Upper lobe of right lung (tissue), 1 donor: ENCODE measurements around the gene IL31RA. TPM values are rescaled to one million over a fixed set of nuclear protein-coding genes. Genes with fewer than 3 reads are reported as not detected.

Experiments
- ATAC-seq: fragments of 200-7000 bp; cut with Tn5 transposase; one replicate; pipeline ENCODE4 v1.9.1; 2020; ENCODE audit warnings: mild to moderate bottlenecking, moderate library complexity
- DNase-seq: peaks from one replicate; pipeline ENCODE4 v3.0.0-alpha.2; 2020
- H3K27ac ChIP-seq: fragments of 200-600 bp; one replicate; pipeline ENCODE4 v1.8.0; 2022
- H3K27me3 ChIP-seq: fragments of 200-600 bp; one replicate; pipeline ENCODE4 v1.8.0; 2022; ENCODE audit warnings: mild to moderate bottlenecking
- H3K36me3 ChIP-seq: fragments of 200-600 bp; one replicate; pipeline ENCODE4 v1.8.0; 2022
- H3K4me1 ChIP-seq: fragments of 200-600 bp; one replicate; pipeline ENCODE4 v1.8.0; 2022
- H3K4me3 ChIP-seq: fragments of 200-600 bp; one replicate; pipeline ENCODE4 v1.8.0; 2022; ENCODE audit warnings: mild to moderate bottlenecking
- H3K9me3 ChIP-seq: fragments of 200-600 bp; one replicate; pipeline ENCODE4 v1.8.0; 2022
- intact Hi-C: fragments of 100-400 bp; cut with DNase I; formaldehyde crosslinking; loops from one replicate; pipeline ENCODE4 v1.11.0; 2022
- total RNA-seq: library from RNA; stranded (reverse); fragmentation: NEBNext Ultra II Directional; extraction: Animal tissue kit (Norgen Biotek cat#: 25700); gene quantifications from one replicate; pipeline ENCODE4 v1.2.1, GENCODE V29; 2021
- TF ChIP-seq, protein P1 (sequence below): fragments of 200-600 bp; IDR thresholded peaks from one replicate; pipeline ENCODE4 v1.8.0; 2022; ENCODE audit warnings: antibody characterized with exemption
- donor health status: DM: no; HTN: yes; CAD: no; lungs with severe emphysema.

The IL31RA gene
- total RNA-seq, 1 donor from 2014 or later, result 0.14 TPM

GRCh38 chr5:55888205-55888604 is 37.0 kb downstream of the IL31RA start:
- Histone ChIP-seq H3K27ac (no peak overlapping the region), H3K27me3 (no peaks in the 10 kb centered on the region), H3K9me3 (no peaks in the 10 kb centered on the region), H3K4me1 (no peaks in the 10 kb centered on the region), H3K4me3 (no peak overlapping the region), H3K36me3 (no peaks in the 10 kb centered on the region)
- TF ChIP-seq, protein P1, sequence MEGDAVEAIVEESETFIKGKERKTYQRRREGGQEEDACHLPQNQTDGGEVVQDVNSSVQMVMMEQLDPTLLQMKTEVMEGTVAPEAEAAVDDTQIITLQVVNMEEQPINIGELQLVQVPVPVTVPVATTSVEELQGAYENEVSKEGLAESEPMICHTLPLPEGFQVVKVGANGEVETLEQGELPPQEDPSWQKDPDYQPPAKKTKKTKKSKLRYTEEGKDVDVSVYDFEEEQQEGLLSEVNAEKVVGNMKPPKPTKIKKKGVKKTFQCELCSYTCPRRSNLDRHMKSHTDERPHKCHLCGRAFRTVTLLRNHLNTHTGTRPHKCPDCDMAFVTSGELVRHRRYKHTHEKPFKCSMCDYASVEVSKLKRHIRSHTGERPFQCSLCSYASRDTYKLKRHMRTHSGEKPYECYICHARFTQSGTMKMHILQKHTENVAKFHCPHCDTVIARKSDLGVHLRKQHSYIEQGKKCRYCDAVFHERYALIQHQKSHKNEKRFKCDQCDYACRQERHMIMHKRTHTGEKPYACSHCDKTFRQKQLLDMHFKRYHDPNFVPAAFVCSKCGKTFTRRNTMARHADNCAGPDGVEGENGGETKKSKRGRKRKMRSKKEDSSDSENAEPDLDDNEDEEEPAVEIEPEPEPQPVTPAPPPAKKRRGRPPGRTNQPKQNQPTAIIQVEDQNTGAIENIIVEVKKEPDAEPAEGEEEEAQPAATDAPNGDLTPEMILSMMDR, result no peak
- DNase-seq (no peak), ATAC-seq (no peak)
- intact Hi-C loops, result no loop called here

GRCh38 chr5:55892479-55892878 is 41.3 kb downstream of the IL31RA start:
- intact Hi-C loops, result no loop called here
- TF ChIP-seq, protein P1, result no peak

GRCh38 chr5:55894135-55894534 is 43.0 kb downstream of the IL31RA start:
- no peaks in the 10 kb centered on the region for H3K27me3 ChIP-seq
- TF ChIP-seq, protein P1, result no peak
- intact Hi-C loops, result no loop called here
- ATAC-seq, result no peak
- H3K27ac ChIP-seq, result no peak overlapping the region
- no peaks in the 10 kb centered on the region for H3K9me3 ChIP-seq
- no peaks in the 10 kb centered on the region for H3K36me3 ChIP-seq
- H3K4me1 ChIP-seq, result no peaks in the 10 kb centered on the region
- DNase-seq, result no peak
- no peak overlapping the region for H3K4me3 ChIP-seq

More at GRCh38 chr5:55892479-55892878, 41.3 kb downstream of the IL31RA start:
- Histone ChIP-seq H3K27ac (no peak overlapping the region), H3K4me1 (no peaks in the 10 kb centered on the region), H3K27me3 (no peaks in the 10 kb centered on the region), H3K36me3 (no peaks in the 10 kb centered on the region), H3K9me3 (no peaks in the 10 kb centered on the region), H3K4me3 (no peak overlapping the region)
- DNase-seq (no peak), ATAC-seq (no peak)

DNA sequence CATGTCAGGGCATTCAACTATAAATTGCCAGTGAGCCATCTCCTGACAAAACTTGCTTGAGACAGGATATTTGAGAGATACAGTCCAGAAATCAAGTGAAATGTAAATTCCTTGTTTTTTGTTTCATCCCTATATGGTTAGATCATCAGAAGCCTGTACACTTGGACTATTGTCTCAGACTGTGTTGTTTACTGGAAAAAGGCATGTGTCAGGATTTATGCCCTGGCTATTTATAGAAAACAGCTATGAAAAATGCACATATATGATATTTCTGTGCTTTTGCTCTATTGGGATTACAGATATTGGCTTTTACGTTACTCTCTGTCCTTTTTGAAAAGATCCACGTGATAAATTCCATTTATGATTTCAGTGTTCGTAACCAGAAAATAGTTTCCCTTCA is 44.2 kb downstream of the IL31RA start:
- Histone ChIP-seq H3K36me3 (no peaks in the 10 kb centered on the region), H3K27ac (no peak overlapping the region), H3K27me3 (no peaks in the 10 kb centered on the region), H3K9me3 (no peaks in the 10 kb centered on the region), H3K4me3 (no peak overlapping the region), H3K4me1 (no peaks in the 10 kb centered on the region)
- intact Hi-C loops, result no loop called here
- no peak for ATAC-seq
- TF ChIP-seq, protein P1, result no peak
- DNase-seq, result no peak

GRCh38 chr5:55896238-55896637 is 45.1 kb downstream of the IL31RA start:
- no peak for DNase-seq
- no peak overlapping the region for H3K4me3 ChIP-seq
- H3K27ac ChIP-seq, result no peak overlapping the region
- TF ChIP-seq, protein P1, result no peak
- no peak for ATAC-seq
- H3K9me3 ChIP-seq, result no peaks in the 10 kb centered on the region
- intact Hi-C loops, result no loop called here
- H3K4me1 ChIP-seq, result no peaks in the 10 kb centered on the region
- H3K36me3 ChIP-seq, result no peaks in the 10 kb centered on the region
- no peaks in the 10 kb centered on the region for H3K27me3 ChIP-seq

DNA sequence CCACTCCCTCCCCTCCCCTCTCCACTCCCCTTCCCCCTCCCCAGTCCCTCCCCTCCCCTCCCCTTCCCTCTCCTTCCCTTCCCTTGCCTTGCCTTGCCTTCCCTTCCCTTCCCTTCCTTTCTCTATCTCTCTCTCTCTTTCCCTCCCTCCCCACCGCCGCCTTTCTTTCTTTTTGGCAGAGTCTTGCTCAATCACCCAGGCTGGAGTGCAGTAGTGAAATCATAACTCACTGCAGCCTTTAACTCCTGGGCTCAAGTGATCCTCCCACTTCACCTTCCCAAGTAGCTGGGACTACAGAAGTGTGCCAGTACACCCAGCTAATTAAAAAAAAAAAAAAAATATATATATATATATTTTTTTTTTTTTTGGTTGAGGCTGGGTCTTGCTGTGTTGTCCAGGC is 45.5 kb downstream of the IL31RA start:
- H3K4me1 ChIP-seq, result no peaks in the 10 kb centered on the region
- peak; percentile 45 for ATAC-seq
- intact Hi-C loops, result no loop called here
- no peak overlapping the region for H3K27ac ChIP-seq
- TF ChIP-seq, protein P1, result no peak
- H3K36me3 ChIP-seq, result no peaks in the 10 kb centered on the region
- no peak for DNase-seq
- no peaks in the 10 kb centered on the region for H3K27me3 ChIP-seq
- H3K9me3 ChIP-seq, result no peaks in the 10 kb centered on the region
- H3K4me3 ChIP-seq, result no peak overlapping the region
